OCI-M1 (cell line): ENCODE results near the gene THSD7A.

Source experiments
- DNase-seq: peaks from one replicate; lab custom pipeline; 2025; lab: John Stamatoyannopoulos, UW

Gene THSD7A

DNA sequence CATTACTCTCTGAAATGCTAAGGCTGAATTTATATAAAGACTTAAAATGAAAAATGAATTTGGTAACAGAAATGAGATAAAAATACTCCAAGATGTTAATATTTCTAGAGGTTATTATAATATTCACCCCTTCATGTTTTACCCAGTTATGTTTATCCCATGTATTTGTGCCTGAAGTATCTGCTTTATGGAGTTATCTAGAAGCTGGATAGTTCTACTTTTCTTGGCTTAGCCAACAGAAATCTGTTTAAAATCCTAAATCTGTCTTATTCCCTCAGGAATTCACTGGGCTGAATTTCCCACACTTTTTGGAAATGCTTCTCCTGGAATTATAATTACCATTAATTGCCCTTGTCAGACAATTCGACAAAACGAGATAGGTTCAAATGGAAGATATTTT is 201.6 kb downstream of the THSD7A start:
- DNase-seq = no peak

- no peak for DNase-seq
Measured at GRCh38 chr7:11625669-11626068, 206.3 kb downstream of the THSD7A start.

DNA sequence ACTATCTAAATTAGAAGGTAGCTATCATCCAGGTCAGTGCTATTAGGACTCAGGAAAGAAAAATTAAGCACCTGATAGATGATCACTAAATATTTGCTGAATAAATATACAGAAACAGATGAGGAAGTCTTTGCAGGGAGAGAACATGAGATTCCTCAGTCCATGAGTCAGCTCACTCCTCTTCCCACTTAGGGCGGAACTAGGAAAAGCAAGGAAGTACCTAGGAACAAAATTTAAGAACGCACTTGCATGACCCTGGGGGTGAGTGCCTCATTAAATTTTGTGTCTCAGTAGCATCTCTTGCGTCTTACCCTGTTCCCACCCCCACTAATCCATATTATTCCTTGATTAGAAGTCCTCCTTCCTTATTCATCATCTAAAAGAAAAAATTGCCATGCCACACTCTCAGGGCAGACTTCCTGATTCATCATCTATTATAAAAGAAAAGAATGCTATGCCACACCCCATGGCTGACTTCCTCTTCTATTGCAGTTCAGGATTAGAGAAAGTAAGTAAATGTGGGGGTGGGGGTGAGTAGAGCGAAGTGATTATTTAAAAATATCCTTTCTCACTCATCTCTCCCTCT is 208.8 kb downstream of the THSD7A start:
- peak; percentile 2 for DNase-seq

DNA sequence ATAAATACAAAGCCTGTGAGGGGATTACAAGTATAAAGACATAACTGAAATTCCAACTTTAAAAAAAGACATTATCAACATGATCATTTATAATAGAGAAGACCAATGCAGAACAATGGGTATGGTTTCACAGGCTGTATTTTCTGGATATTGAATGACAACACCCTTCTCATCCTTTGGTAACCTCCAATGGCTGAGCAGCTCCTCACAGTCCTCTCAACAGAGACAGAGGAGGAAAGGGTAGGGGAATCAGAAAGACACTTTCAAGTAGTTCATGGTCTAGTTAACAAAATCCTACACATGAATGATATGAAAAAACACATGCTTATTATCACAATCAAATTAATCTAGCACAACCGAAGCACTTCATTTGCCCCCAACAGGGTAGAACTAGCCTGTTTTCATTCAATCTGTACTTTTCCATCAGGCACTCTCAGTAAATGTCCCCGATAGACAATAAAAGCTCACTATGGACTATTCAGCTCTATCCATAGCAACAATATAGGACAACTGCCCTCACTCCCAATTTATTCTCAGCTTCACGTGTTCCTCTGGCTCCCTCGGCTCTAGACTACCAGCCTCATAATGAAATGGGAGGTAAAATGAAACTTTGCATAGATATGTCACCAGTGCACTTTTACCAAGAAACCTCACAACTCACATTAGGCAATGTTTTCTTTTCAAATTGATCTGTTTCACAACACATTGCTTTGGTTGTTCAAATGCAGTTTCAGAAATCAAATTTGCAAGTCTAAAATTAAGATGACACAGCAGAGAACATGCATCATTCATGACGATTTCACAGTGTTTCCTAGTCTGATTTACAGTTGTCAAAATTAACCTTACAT is 211.4 kb downstream of the THSD7A start:
- no peak for DNase-seq

- DNase-seq = no peak
Measured at GRCh38 chr7:11616466-11616865, 215.5 kb downstream of the THSD7A start.

GRCh38 chr7:11615174-11615573 is 216.8 kb downstream of the THSD7A start:
- DNase-seq = no peak

- no peak for DNase-seq
Measured at GRCh38 chr7:11613292-11613930, 218.6 kb downstream of the THSD7A start.

GRCh38 chr7:11612737-11613136 is 219.3 kb downstream of the THSD7A start:
- no peak for DNase-seq

GRCh38 chr7:11609096-11609670 is 222.8 kb downstream of the THSD7A start:
- DNase-seq = no peak

DNA sequence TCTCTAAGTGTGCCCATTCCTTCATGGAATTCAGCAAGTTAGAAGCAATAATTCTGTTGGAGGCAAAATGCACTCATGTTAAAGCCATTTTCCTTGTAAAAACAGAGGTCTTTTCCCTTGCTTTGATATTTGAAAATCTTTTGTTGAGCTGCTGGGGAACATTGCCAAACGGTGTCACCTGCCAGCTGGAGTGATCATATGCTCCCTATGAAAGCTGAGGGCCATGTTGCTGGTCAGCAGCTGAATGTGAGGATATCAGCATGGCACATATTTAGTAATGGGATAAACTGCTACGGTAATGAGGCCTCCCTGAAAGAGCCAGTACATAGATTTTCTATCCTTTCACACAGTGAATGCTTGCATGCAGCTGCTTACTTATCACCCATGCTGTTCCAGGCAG is 224.3 kb downstream of the THSD7A start:
- no peak for DNase-seq

DNA sequence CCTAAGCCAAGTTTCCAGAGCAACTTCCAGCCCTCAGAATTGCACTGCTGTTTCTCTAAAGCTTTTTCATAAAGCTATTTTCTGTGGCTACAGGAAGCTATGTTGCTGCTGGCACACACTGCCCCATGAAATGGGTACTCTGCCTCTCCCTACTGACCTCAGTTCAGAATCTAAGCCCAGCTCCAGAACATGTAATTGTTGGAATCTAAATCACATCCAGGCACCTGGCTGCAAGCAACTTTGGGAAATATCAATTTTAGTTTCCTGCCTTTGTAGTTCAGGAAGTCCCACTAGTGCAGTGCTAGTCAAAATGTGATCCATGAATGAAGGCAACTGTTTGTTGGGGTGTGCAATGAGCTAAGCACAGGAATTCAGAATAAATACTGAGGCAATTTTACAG is 226.2 kb downstream of the THSD7A start:
- DNase-seq = no peak

DNA sequence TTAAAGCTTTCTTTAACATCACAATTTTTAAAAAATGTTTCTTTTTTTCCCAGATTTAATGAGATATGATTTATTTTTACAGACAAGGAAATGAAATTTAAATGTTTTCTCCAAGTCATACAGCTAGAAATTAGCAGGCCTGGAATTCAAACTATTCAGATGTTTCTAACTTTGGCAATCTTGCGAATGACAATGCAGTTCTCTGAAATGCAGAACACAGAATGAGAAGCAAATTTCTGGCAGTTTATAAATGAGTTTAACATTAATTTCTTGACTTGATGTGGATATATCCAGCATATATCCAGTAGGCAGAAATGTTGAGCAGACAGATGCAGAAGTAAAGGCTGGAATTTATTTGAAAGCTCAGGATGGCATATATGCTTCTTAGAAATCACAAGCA is 227.5 kb downstream of the THSD7A start:
- DNase-seq = no peak

DNA sequence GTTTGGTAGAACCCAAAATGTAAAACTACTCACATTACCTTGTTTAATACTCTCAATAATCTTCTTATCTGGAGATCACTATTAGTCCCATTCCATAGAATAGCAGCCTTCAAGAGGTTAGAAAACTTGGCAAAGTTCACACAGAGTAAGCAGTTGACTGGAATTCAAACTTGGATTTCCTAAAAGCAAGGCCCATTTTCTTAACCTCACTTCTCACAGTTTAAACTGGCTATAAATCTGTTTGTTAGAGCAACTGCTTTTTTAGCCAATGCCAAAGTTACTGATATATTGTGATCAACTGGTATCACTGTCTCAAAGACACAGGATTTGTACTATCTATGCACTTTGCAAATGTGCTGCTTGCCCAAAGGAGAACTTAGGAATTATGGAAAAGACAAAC is 230.2 kb downstream of the THSD7A start:
- DNase-seq = no peak

DNA sequence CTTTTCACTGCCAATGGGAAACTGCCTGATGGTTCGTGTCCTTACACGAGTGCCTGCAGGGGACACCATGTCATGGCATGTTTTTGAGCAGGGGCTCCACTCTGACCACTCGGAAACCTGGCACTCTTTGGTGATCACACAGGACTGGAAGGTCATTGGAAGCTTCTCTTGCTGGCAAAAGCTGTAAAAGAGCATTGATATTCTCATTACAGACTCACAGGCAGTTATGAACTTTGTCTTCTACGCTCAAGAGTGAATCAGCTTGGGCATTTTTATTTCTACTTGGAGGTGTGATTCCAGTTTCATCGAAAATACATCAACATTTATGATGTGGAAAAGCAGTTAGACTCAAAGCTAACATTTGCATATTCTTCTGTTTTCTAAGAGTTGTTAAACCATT is 238.7 kb downstream of the THSD7A start:
- DNase-seq = no peak

DNA sequence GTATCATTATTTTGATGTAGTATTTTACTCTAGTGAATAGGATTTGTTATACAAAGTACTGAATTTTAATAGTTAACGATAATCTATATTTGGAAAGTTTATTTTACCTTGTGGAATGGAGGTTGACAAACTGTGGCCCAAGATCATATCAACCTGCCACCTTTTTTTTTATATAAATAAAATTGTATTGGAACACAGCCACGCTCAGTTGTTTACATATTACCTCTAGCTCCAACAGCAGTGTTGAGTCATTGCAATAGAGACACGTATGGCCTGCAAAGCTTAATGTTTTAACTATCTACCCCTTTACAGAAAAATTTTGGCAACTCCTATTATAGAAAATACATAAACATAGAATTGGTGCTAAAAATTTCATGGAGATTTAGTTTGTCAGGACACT is 239.3 kb downstream of the THSD7A start:
- DNase-seq = no peak

DNA sequence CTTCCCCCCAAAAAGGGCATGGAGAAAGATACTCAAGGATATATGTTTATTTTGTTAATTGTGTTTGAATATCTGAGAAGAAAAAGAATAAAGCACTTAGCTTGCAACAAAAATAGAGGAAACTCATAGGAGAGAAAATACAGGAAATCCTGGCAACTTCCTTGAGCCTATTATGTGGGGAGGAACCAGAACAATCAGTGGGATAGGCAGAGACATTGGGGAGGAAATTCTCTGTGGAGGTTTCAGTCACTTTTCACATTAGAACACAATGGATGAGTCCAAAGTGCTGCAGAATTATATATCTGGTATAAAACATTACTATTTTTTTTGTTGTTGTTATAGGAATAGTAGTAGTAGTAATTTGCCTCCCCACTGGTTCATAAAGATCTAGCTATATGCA is 240.1 kb downstream of the THSD7A start:
- DNase-seq = no peak

- DNase-seq = no peak
Measured at GRCh38 chr7:11591055-11591633, 240.9 kb downstream of the THSD7A start.

- DNase-seq = no peak
Measured at GRCh38 chr7:11589251-11589650, 242.7 kb downstream of the THSD7A start.

DNA sequence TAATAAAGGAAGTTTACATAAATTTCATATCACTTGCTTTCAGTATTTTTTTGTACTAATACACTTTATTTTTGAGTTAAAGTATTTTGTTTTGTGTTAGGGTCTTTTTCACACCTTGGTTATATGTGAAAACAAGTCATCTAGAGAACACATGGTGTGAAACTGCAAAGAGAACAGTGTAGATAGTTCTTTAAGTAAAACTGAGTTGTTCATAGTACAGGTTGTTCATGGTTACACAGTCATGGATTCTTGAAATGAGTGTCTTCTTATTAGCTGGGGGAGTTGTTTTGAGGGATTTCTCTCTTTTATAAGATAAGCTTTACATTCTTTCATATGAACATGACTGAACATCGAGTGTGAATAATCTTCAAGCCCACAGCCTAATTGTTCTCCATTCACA is 244.2 kb downstream of the THSD7A start:
- no peak for DNase-seq

DNA sequence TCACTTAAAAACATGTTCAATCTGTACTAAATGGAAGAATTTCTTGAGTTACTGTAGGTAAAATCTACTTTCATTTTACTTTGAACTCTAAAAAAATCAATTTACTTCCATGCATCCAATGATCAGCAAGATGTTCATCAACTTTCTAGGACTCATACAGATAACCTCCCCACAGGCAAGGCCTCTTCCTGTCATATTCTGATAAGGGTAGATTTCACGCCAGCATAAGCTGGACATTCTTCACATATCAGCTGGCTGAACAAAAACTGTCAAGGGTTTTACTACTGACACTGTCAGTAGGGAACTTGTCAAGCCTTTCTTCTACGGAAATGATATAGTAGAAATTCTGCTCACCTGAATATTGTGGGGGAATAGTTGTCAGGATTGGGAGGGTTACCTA is 244.9 kb downstream of the THSD7A start:
- DNase-seq = peak; percentile 66

- no peak for DNase-seq
Measured at GRCh38 chr7:11584406-11585031, 247.5 kb downstream of the THSD7A start.

- DNase-seq = peak; percentile 3
Measured at GRCh38 chr7:11579141-11579540, 252.9 kb downstream of the THSD7A start.
